ENCODE data around the gene TBC1D9. TPM values are rescaled to one million over a fixed set of nuclear protein-coding genes. Genes with fewer than 3 reads are reported as not detected.

TBC1D9 gene
- total and polyA plus RNA-seq, 2 of the 13 experiments (the other 11 are each of a cell fraction or from before 2014, with no cell fraction given), result 11.9 to 12.2 TPM

GRCh38 chr4:140668111-140668510 is 88.1 kb downstream of the TBC1D9 start:
- CTCF ChIA-PET (ENCODE audit: low intra/inter-chr PET ratio, low total read pairs), result no interaction called here
- peaks cover 13 to 53% of the 10 kb centered on the region in 2 experiments for H3K36me3 ChIP-seq (replicated peaks in 1 of 2; ENCODE audit: control insufficient read depth in 1 of 2, insufficient read depth in 2 of 2, low read length in 2 of 2)
- no peak overlapping the region for H3K4me2 ChIP-seq (ENCODE audit: low read depth, low read length)
- in situ Hi-C loops (cut with HindIII; ENCODE audit: extremely low pct_ligation_motif_present, low pct_unique_long_range_greater_than_20kb) (no loop called here), intact Hi-C loops (cut with micrococcal nuclease; ENCODE audit: unreplicated experiment) (no loop called here)
- H3K9ac ChIP-seq (ENCODE audit: insufficient read depth, low read depth, low read length), result no peak overlapping the region
- H2AFZ ChIP-seq (ENCODE audit: low read length), result no peak overlapping the region
- H3K79me2 ChIP-seq (ENCODE audit: insufficient read depth, low read length), result no peaks in the 10 kb centered on the region
- FAIRE-seq, result no peak
- POLR2A ChIA-PET, result no interaction called here
- peaks cover 1% of the 10 kb centered on the region; the same call in 1 of the 2 replicates for H3K4me1 ChIP-seq (ENCODE audit: insufficient read depth, low read length)
- ATAC-seq, result no peak
- 100% methylated on average over 1 of the region's 1 CpG for WGBS (ENCODE audit: low lambda C conversion rate)
- no peaks in the 10 kb centered on the region for H3K9me3 ChIP-seq (ENCODE audit: low read length)
- TF ChIP-seq ARNT2 (CRISPR knock-in tag; IDR thresholded peaks at IDR 0.05; ENCODE audit: low read depth), result no peak
- TF ChIP-seq ZBTB26 (CRISPR knock-in tag; IDR thresholded peaks at IDR 0.05; ENCODE audit: borderline replicate concordance), result no peak
- TF ChIP-seq SP1 (IDR thresholded peaks at IDR 0.05), result no peak
- TF ChIP-seq SP1 (CRISPR knock-in tag; IDR thresholded peaks at IDR 0.05), result no peak
- TF ChIP-seq FOSL2 (CRISPR knock-in tag; IDR thresholded peaks at IDR 0.05), result no peak
- TF ChIP-seq ZNF20 (CRISPR knock-in tag; IDR thresholded peaks at IDR 0.05), result no peak
- TF ChIP-seq KDM4B (CRISPR knock-in tag; IDR thresholded peaks at IDR 0.05), result no peak
- no peak for TF ChIP-seq ELF1 (CRISPR knock-in tag; IDR thresholded peaks at IDR 0.05)
- no peak for TF ChIP-seq FOXK1 (CRISPR knock-in tag; IDR thresholded peaks at IDR 0.05; ENCODE audit: borderline replicate concordance, low read depth)
- no peak for TF ChIP-seq ZNF276 (CRISPR knock-in tag; IDR thresholded peaks at IDR 0.05; ENCODE audit: low read depth)
- TF ChIP-seq ZNF460 (CRISPR knock-in tag; IDR thresholded peaks at IDR 0.05; ENCODE audit: borderline replicate concordance), result no peak
- TF ChIP-seq HINFP (CRISPR knock-in tag; IDR thresholded peaks at IDR 0.05; ENCODE audit: low read depth), result no peak
- no peak for TF ChIP-seq ONECUT2 (CRISPR knock-in tag; IDR thresholded peaks at IDR 0.05)
- H3K4me3 ChIP-seq (replicated peaks in 1 of 3; ENCODE audit: insufficient read depth in 1 of 3, low read depth in 2 of 3, low read length in 3 of 3), result no peak overlapping the region
- no peaks in the 10 kb centered on the region for H4K20me1 ChIP-seq (ENCODE audit: insufficient read depth, low read length)
- H3K27me3 ChIP-seq (ENCODE audit: control insufficient read depth in 1 of 2, insufficient read depth in 2 of 2, low read length in 2 of 2), result no peaks in the 10 kb centered on the region
- BruUV-seq (replicated peaks), result no TSS peak
- no peak overlapping the region for H3K27ac ChIP-seq (ENCODE audit: extremely low read length, insufficient read depth, low read length)
- DNase-seq (ENCODE audit: low spot score), result no peak

All from HepG2 (cell line).